A673 (cell line): ENCODE results near the gene TERT. TPM values are rescaled to one million over a fixed set of nuclear protein-coding genes. Genes with fewer than 3 reads are reported as not detected.

ENCODE experiments used
- BruUV-seq: library from RNA; stranded (reverse); fragments of 400-500 nt; replicated peaks from 2 replicates; lab custom pipeline; 2021; lab: Mats Ljungman, UMichigan
- CTCF ChIA-PET: fragments of 300-600 bp; sonication (Branson Sonifier 250); formaldehyde crosslinking; loops from one replicate; lab custom pipeline; 2022; ENCODE audit warnings: antibody characterized with exemption; lab: Charles Lee
- POLR2A ChIA-PET: fragments of 300-600 bp; sonication (Branson Sonifier 250); formaldehyde crosslinking; loops from one replicate; lab custom pipeline; 2022; ENCODE audit warnings: antibody characterized with exemption; ENCODE audit not compliant: low non-redundant PET; lab: Charles Lee
- DNase-seq: peaks from one replicate; pipeline ENCODE4 v3.0.0-alpha.2; 2015; ENCODE audit warnings: low spot score
- H3K27ac ChIP-seq: fragments of 200-600 bp; sonication (generic); 2 replicates; pipeline ENCODE4 v1.5.1; 2016; ENCODE audit warnings: mixed run types, low read depth, mild to moderate bottlenecking, mixed read lengths, antibody characterized with exemption, low read length; ENCODE audit not compliant: poor library complexity, severe bottlenecking
- H3K27me3 ChIP-seq: fragments of 200-600 bp; sonication (generic); replicated peaks from 2 replicates; pipeline ENCODE4 v1.6.1; 2017; ENCODE audit warnings: mixed run types, low read depth, mild to moderate bottlenecking, mixed read lengths, antibody characterized with exemption, low read length; ENCODE audit not compliant: insufficient read depth, poor library complexity
- H3K36me3 ChIP-seq: fragments of 200-600 bp; sonication (generic); 2 replicates; pipeline ENCODE4 v1.6.1; 2016; ENCODE audit warnings: mixed run types, mild to moderate bottlenecking, mixed read lengths, antibody characterized with exemption, low read length; ENCODE audit not compliant: insufficient read depth, poor library complexity, severe bottlenecking
- H3K4me1 ChIP-seq: fragments of 200-600 bp; sonication (generic); 2 replicates; pipeline ENCODE4 v1.6.1; 2017; ENCODE audit warnings: mixed run types, mild to moderate bottlenecking, mixed read lengths, antibody characterized with exemption, low read length; ENCODE audit not compliant: insufficient read depth, poor library complexity, severe bottlenecking
- H3K4me3 ChIP-seq: fragments of 200-600 bp; sonication (generic); 2 replicates; pipeline ENCODE4 v1.5.1; 2016; ENCODE audit warnings: low read depth, mixed run types, mild to moderate bottlenecking, mixed read lengths, low read length; ENCODE audit not compliant: poor library complexity, severe bottlenecking
- H3K9me3 ChIP-seq: fragments of 200-600 bp; sonication (generic); 2 replicates; pipeline ENCODE4 v1.6.1; 2016; ENCODE audit warnings: mixed run types, low read depth, mild to moderate bottlenecking, mixed read lengths, antibody characterized with exemption, low read length; ENCODE audit not compliant: poor library complexity, severe bottlenecking
- EZH2 ChIP-seq: fragments of 200-600 bp; sonication (generic); IDR thresholded peaks from 2 replicates; pipeline ENCODE4 v1.6.1; 2017; ENCODE audit warnings: borderline replicate concordance, low read depth, mild to moderate bottlenecking, mixed read lengths, antibody characterized with exemption, low read length; ENCODE audit not compliant: poor library complexity, severe bottlenecking
- intact Hi-C: fragments of 100-400 bp; cut with micrococcal nuclease; formaldehyde crosslinking; loops from one replicate; pipeline ENCODE4 v1.10.0; 2022; ENCODE audit not compliant: unreplicated experiment
- total RNA-seq: library from RNA; stranded (reverse); gene quantifications from 2 replicates; pipeline ENCODE4 v1.2.3, GENCODE V29; 2021
- TF ChIP-seq, protein P1 (sequence below): fragments of 300-800, 200-600 bp; sonication (generic); conservative IDR thresholded peaks from 2 replicates; pipeline ENCODE4 v1.5.1; 2017; ENCODE audit warnings: low read depth, mild to moderate bottlenecking, antibody characterized with exemption, low read length, moderate library complexity, mixed read lengths

Gene TERT
- total RNA-seq, 1 experiment from 2014 or later = 14.2 TPM

DNA sequence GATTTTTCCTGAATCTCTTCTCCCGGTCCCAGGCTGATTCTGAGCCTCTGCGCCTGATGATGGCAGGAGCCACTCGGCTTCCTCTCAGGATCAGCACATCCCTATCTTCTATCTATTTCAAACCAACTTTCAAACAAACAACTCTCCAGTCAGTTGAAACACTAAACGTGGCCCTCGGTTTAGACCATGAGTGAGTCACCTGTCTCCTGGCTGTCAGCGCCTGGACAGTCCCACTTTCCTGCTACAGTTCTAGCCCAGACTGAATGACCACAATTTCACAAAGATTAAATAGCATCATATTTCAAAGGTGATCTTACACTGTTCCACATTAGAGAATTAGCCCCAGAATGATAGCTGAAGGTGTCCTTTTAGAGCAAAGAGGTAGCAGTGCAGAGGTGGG lies 87.3 kb downstream of the TERT start:
- H3K36me3 ChIP-seq = no peaks in the 10 kb centered on the region
- ChIA-PET CTCF (interaction anchor here (0.5 kb wide), 1 partner anchor 930 kb away, joined by 4 read pairs; no protein-coding TSS in a partner anchor), POLR2A (no interaction called here)
- H3K27ac ChIP-seq = no peak overlapping the region
- no peaks in the 10 kb centered on the region for H3K4me1 ChIP-seq
- DNase-seq = no peak
- H3K4me3 ChIP-seq = no peak overlapping the region
- H3K27me3 ChIP-seq = peaks cover 57% of the 10 kb centered on the region
- BruUV-seq = no TSS peak
- TF ChIP-seq, protein P1, sequence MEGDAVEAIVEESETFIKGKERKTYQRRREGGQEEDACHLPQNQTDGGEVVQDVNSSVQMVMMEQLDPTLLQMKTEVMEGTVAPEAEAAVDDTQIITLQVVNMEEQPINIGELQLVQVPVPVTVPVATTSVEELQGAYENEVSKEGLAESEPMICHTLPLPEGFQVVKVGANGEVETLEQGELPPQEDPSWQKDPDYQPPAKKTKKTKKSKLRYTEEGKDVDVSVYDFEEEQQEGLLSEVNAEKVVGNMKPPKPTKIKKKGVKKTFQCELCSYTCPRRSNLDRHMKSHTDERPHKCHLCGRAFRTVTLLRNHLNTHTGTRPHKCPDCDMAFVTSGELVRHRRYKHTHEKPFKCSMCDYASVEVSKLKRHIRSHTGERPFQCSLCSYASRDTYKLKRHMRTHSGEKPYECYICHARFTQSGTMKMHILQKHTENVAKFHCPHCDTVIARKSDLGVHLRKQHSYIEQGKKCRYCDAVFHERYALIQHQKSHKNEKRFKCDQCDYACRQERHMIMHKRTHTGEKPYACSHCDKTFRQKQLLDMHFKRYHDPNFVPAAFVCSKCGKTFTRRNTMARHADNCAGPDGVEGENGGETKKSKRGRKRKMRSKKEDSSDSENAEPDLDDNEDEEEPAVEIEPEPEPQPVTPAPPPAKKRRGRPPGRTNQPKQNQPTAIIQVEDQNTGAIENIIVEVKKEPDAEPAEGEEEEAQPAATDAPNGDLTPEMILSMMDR = no peak
- TF ChIP-seq EZH2 = no peak
- no peaks in the 10 kb centered on the region for H3K9me3 ChIP-seq
- intact Hi-C loops = no loop called here

DNA sequence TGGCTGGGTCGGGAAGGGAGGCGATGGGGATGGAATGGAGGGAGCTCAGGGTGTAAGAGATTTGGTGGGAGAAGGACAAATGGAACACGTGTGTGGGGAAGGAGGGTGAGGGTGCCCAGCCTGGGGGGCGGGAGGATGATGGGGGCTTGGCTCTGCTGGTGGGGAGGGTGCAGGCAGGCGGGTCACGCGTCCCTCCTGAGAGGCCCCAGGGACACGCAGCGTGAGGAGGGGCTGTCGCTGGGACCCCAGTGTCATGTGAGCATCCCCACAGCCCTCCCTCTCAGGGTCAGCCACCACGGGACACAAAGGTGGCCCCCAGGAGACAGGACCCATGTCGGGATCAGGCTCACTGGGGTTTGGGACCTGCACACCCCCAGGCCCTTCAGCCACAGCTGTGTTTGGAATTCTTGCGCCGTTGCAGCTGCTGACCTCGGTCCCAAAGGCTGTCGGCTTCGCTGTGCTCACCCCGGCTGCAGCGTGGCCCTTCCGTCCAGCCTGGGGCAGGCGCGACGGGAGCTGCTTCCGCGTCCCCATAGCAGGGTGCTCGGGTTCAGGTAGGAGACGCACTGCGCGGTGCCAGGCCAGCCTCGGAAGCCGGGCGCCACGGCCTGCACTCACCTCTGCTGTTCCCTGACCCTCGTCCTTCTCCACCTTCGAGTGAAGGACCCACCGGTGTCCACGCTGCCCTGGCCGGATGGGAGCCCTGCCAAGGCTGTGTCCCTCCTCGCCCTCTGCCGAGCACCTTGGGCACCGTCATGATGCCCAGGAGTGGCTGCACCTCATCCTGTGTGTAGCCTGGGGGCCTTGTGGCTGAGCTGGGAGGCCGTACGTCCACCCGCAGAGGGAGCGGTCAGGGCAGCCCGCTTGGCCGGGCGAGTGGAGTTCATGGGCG lies 88.1 kb downstream of the TERT start:
- TF ChIP-seq, protein P1 = no peak
- TF ChIP-seq EZH2 = no peak
- no TSS peak for BruUV-seq
- CTCF ChIA-PET = no interaction called here

DNA sequence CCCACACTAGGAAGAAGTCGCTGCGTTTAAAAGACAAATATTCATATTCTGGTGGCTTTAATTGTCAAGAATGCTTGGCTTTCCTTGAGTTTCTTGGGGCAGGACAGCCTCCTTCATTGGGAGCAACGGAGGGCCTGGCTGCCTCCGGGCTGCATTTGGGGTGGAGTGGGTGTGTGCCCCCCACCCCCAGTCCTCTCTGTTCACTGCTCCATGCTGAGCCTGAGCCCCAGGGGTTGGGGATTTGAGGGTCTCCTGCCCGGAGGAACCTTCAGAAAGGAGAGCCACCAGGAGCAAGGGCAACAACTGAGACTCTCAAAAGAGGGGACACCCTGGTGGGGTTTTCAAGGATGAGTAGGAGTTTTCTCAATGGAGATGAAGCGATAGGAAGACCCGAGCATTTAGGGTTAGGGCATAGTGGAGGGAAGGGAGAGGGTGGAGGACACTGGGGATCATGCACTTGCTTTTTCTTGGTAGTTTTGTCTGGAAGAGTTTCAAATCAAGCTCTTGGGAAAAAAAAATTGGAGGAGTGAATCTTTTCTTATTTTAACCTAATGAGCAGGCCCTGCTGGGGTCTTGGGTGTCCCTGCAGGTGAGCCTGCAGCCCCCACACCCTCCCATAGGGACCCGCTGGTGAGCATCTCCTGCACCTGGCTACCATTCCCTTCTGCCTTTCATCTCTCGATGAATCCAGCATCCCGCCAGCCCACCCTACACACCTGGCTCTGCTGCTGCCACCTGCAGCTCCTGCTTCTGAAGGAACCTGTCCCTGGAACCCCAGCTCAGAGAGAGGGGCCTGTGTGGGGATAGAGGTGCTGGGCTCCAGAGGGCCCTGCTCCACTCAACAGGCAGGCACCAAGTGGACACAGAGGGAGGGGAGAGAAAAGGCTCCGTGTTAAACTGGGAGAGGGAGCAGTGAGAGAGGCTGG lies 89.3 kb downstream of the TERT start:
- H3K27me3 ChIP-seq = peaks cover 77% of the 10 kb centered on the region
- no peak overlapping the region for H3K4me3 ChIP-seq
- no peaks in the 10 kb centered on the region for H3K36me3 ChIP-seq
- TF ChIP-seq EZH2 = no peak
- TF ChIP-seq, protein P1 = no peak
- H3K27ac ChIP-seq = no peak overlapping the region
- POLR2A ChIA-PET = no interaction called here
- H3K4me1 ChIP-seq = no peaks in the 10 kb centered on the region
- no TSS peak for BruUV-seq
- intact Hi-C loops = no loop called here
- no peaks in the 10 kb centered on the region for H3K9me3 ChIP-seq
- DNase-seq = no peak
- CTCF ChIA-PET = interaction anchor here (1.1 kb wide), 1 partner anchor 31 kb away, joined by 4 read pairs; no protein-coding TSS in a partner anchor

More for the DNA sequence above, 88.1 kb downstream of the TERT start:
- Histone ChIP-seq H3K27ac (no peak overlapping the region), H3K4me3 (no peak overlapping the region), H3K36me3 (no peaks in the 10 kb centered on the region), H3K27me3 (peaks cover 65% of the 10 kb centered on the region), H3K4me1 (no peaks in the 10 kb centered on the region), H3K9me3 (no peaks in the 10 kb centered on the region)
- POLR2A ChIA-PET = no interaction called here
- no peak for DNase-seq
- intact Hi-C loops = no loop called here
